A549 (cell line): ENCODE data around the gene EFEMP1. TPM values are rescaled to one million over a fixed set of nuclear protein-coding genes. Genes with fewer than 3 reads are reported as not detected.

Source experiments
- ATAC-seq, 2 experiments: fragments of 200-7000 bp in 1 of 2; fragments of >200 bp in 1 of 2; cut with Nextera tagmentation in 1 of 2; cut with Tn5 transposase in 1 of 2; 3 replicates each; pipeline versions ENCODE4 v1.8.0 to v1.9.1; 2018 to 2020; ENCODE audit warnings: mild to moderate bottlenecking in 1 of 2, moderate library complexity in 1 of 2
- CTCF ChIA-PET: fragments of 300-600 bp; sonication (Branson Sonifier 250); formaldehyde crosslinking; extraction: SDS; loops from one replicate; lab custom pipeline; 2021; ENCODE audit warnings: antibody characterized with exemption, inconsistent platforms; lab: Yijun Ruan, JAX
- POLR2A ChIA-PET: fragments of 350-600 bp; formaldehyde crosslinking; extraction: SDS; loops from one replicate; lab custom pipeline; 2021; ENCODE audit warnings: antibody characterized with exemption, inconsistent platforms; lab: Yijun Ruan, JAX
- DNase-seq, 2 experiments: peaks; one replicate each; pipeline versions ENCODE4 v3.0.0 to v3.0.0-alpha.2; 2011 to 2016; ENCODE audit warnings: low read depth in 1 of 2, low spot score in 1 of 2
- FAIRE-seq: peaks from 2 replicates; lab custom pipeline; 2011; peaks lifted over from hg19 to GRCh38; lab: Jason Lieb, UNC
- H3K27ac ChIP-seq, 2 experiments: fragments of >200 bp; sonication (Bioruptor Twin); formaldehyde crosslinking; 3 replicates each; pipeline ENCODE4 v1.5.1; 2016 to 2017
- H3K4me1 ChIP-seq: fragments of >200 bp; sonication (Bioruptor Twin); formaldehyde crosslinking; 3 replicates; pipeline ENCODE4 v1.6.1; 2016
- H3K4me2 ChIP-seq: fragments of >200 bp; sonication (Bioruptor Twin); formaldehyde crosslinking; 3 replicates; pipeline ENCODE4 v1.6.1; 2016
- H3K4me3 ChIP-seq: fragments of >200 bp; sonication (Bioruptor Twin); formaldehyde crosslinking; 3 replicates; pipeline ENCODE4 v1.5.1; 2016
- H3K9me3 ChIP-seq: fragments of >200 bp; sonication (Bioruptor Twin); formaldehyde crosslinking; 3 replicates; pipeline ENCODE4 v1.6.1; 2016
- BCL3 ChIP-seq: fragments of >200 bp; sonication (Bioruptor Twin); formaldehyde crosslinking; IDR thresholded peaks from 3 replicates; pipeline ENCODE4 v1.6.1; 2016
- CBX2 ChIP-seq: fragments of 200-600 bp; sonication (generic); IDR thresholded peaks from 2 replicates; pipeline ENCODE4 v1.6.1; 2016; ENCODE audit warnings: low read depth, mild to moderate bottlenecking, borderline replicate concordance
- CBX8 ChIP-seq: fragments of 200-600 bp; sonication (generic); IDR thresholded peaks from 2 replicates; pipeline ENCODE4 v1.6.1; 2016
- CEBPB ChIP-seq, 2 experiments: fragments of >200 bp in 1 of 2; sonication (Bioruptor Twin) in 1 of 2; formaldehyde crosslinking in 1 of 2; IDR thresholded peaks; 2 replicates each; pipeline ENCODE4 v1.6.1; 2012 to 2016
- CHD2 ChIP-seq: fragments of 150-350 bp; IDR thresholded peaks from 2 replicates; pipeline ENCODE4 v1.6.1; 2014; ENCODE audit warnings: low read length; ENCODE audit not compliant: partially characterized antibody
- CHD4 ChIP-seq: fragments of 200-600 bp; sonication (generic); IDR thresholded peaks from 2 replicates; pipeline ENCODE4 v1.6.1; 2016; ENCODE audit warnings: antibody characterized with exemption, mild to moderate bottlenecking, borderline replicate concordance
- ESRRA ChIP-seq: fragments of 150-350 bp; IDR thresholded peaks from 2 replicates; pipeline ENCODE4 v1.6.1; 2014; ENCODE audit warnings: mild to moderate bottlenecking, low read length, borderline replicate concordance
- FOXS1 ChIP-seq: fragments of 250-450 bp; sonication (Bioruptor Pico); IDR thresholded peaks from 2 replicates; pipeline ENCODE4 v1.5.0; 2020; ENCODE audit warnings: mild to moderate bottlenecking, moderate library complexity
- GATA3 ChIP-seq: IDR thresholded peaks from 2 replicates; pipeline ENCODE4 v1.6.1; 2012; ENCODE audit warnings: borderline replicate concordance
- HEYL ChIP-seq: fragments of 250-450 bp; sonication (Bioruptor Pico); IDR thresholded peaks from 2 replicates; pipeline ENCODE4 v1.8.0; 2021; ENCODE audit warnings: mild to moderate bottlenecking, moderate library complexity
- HMGXB4 ChIP-seq: fragments of 250-450 bp; sonication (Bioruptor Pico); IDR thresholded peaks from 2 replicates; pipeline ENCODE4 v1.5.0; 2021; ENCODE audit warnings: mild to moderate bottlenecking, moderate library complexity, borderline replicate concordance
- KDM1A ChIP-seq: fragments of 200-600 bp; sonication (generic); IDR thresholded peaks from 2 replicates; pipeline ENCODE4 v1.6.1; 2016; ENCODE audit warnings: low read depth, mild to moderate bottlenecking
- MAX ChIP-seq: IDR thresholded peaks from 2 replicates; pipeline ENCODE4 v1.6.1; 2012
- MAZ ChIP-seq: fragments of 150-350 bp; IDR thresholded peaks from 2 replicates; pipeline ENCODE4 v1.6.1; 2014; ENCODE audit warnings: antibody characterized with exemption, low read depth, low read length, borderline replicate concordance
- MYC ChIP-seq: IDR thresholded peaks from 2 replicates; pipeline ENCODE4 v1.6.1; 2012; ENCODE audit warnings: mild to moderate bottlenecking, inconsistent platforms, low read length, improper control_type of control experiment, borderline replicate concordance
- PHF8 ChIP-seq: fragments of 200-600 bp; sonication (generic); IDR thresholded peaks from 2 replicates; pipeline ENCODE4 v1.6.1; 2016; ENCODE audit warnings: low read depth, mild to moderate bottlenecking, antibody characterized with exemption, moderate library complexity, borderline replicate concordance
- POLR2A ChIP-seq: IDR thresholded peaks from 2 replicates; pipeline ENCODE4 v1.6.1; 2012; ENCODE audit warnings: mild to moderate bottlenecking, low read length
- POLR2AphosphoS2 ChIP-seq: conservative IDR thresholded peaks from 2 replicates; pipeline ENCODE4 v1.6.1; 2012; ENCODE audit warnings: low read length, improper control_type of control experiment, inconsistent platforms
- RAD21 ChIP-seq, 2 experiments: fragments of >200 bp in 1 of 2; sonication (Bioruptor Twin) in 1 of 2; formaldehyde crosslinking in 1 of 2; IDR thresholded peaks in 1 of 2; conservative IDR thresholded peaks in 1 of 2; 2 replicates in 1 of 2; 3 replicates in 1 of 2; pipeline ENCODE4 v1.6.1; 2012 to 2018; ENCODE audit warnings: inconsistent platforms in 1 of 2
- RCOR1 ChIP-seq: fragments of 150-350 bp; IDR thresholded peaks from 2 replicates; pipeline ENCODE4 v1.6.1; 2014; ENCODE audit warnings: antibody characterized with exemption, low read length, low read depth
- REST ChIP-seq: fragments of 200-600 bp; sonication (generic); IDR thresholded peaks from 2 replicates; pipeline ENCODE4 v1.6.1; 2016; ENCODE audit warnings: antibody characterized with exemption, mild to moderate bottlenecking, moderate library complexity
- SMC3 ChIP-seq: fragments of >200 bp; sonication (Bioruptor Twin); formaldehyde crosslinking; IDR thresholded peaks from 3 replicates; pipeline ENCODE4 v1.6.1; 2018; ENCODE audit warnings: inconsistent platforms
- SREBF2 ChIP-seq: fragments of 450-650 bp; IDR thresholded peaks from 2 replicates; pipeline ENCODE4 v1.6.1; 2014; ENCODE audit warnings: mild to moderate bottlenecking, moderate library complexity
- TFCP2L1 ChIP-seq: fragments of 250-450 bp; sonication (Bioruptor Pico); IDR thresholded peaks from 2 replicates; pipeline ENCODE4 v1.5.0; 2021; ENCODE audit warnings: mild to moderate bottlenecking
- ZC3H11A ChIP-seq: fragments of 450-650 bp; IDR thresholded peaks from 2 replicates; pipeline ENCODE4 v1.6.1; 2014; ENCODE audit warnings: antibody characterized with exemption, mild to moderate bottlenecking
- ZFP36 ChIP-seq: fragments of 450-650 bp; IDR thresholded peaks from 2 replicates; pipeline ENCODE4 v1.6.1; 2014; ENCODE audit warnings: borderline replicate concordance; ENCODE audit not compliant: partially characterized antibody
- WGBS: methylation state at CpG from one replicate; pipeline ENCODE4 v1.1.6; 2017; ENCODE audit errors: missing lambda C conversion rate; 5-methylcytosine and 5-hydroxymethylcytosine counted together
- polyA plus RNA-seq, 4 experiments: library from polyadenylated mRNA; depleted of rRNA in 3 of 4; stranded (reverse); fragments of >200 nt; fragmentation: RNase III in 1 of 4; extraction: RNeasy Plus Mini Kit Qiagen cat#74134 plus additional on column Dnase treatment in 1 of 4; gene quantifications; 2 replicates in 3 of 4; 3 replicates in 1 of 4; pipeline ENCODE4 v1.2.3, GENCODE V29; 2011 to 2017

The EFEMP1 gene
- polyA plus RNA-seq, 2 of the 4 experiments (the other 2 are of a cell fraction) = 48.5 to 59.2 TPM

GRCh38 chr2:55914786-55915185, 8.8 kb downstream of the EFEMP1 start:
- no peak for FAIRE-seq
- no peaks in the 10 kb centered on the region for H3K9me3 ChIP-seq
- no peak overlapping the region for H3K4me3 ChIP-seq
- POLR2A ChIA-PET = no interaction called here
- CTCF ChIA-PET = no interaction called here
- ATAC-seq = no peak
- no peak overlapping the region for H3K4me2 ChIP-seq
- 71% methylated on average over 1 of the region's 1 CpG for WGBS
- DNase-seq = no peak
- no peaks in the 10 kb centered on the region for H3K4me1 ChIP-seq
- TF ChIP-seq GATA3 = no peak
- TF ChIP-seq SMC3 = no peak
- TF ChIP-seq ZFP36 = no peak
- TF ChIP-seq REST = no peak
- TF ChIP-seq ZC3H11A = no peak
- TF ChIP-seq MAX = no peak
- no peak for TF ChIP-seq CBX2
- no peak for TF ChIP-seq FOXS1 (CRISPR knock-in tag)
- TF ChIP-seq POLR2A = no peak
- TF ChIP-seq SREBF2 = no peak
- no peak for TF ChIP-seq HMGXB4
- no peak for TF ChIP-seq TFCP2L1
- no peak for TF ChIP-seq CEBPB (IDR thresholded peaks at IDR 0.05)
- TF ChIP-seq BCL3 = no peak
- TF ChIP-seq RAD21 (conservative IDR thresholded peaks at IDR 0.05 in 1 of 2, IDR thresholded peaks at IDR 0.05 in 1 of 2) = no peak
- no peak for TF ChIP-seq KDM1A
- no peak for TF ChIP-seq ESRRA
- no peak overlapping the region for H3K27ac ChIP-seq

GRCh38 chr2:55912926-55913325, 10.7 kb downstream of the EFEMP1 start:
- no peaks in the 10 kb centered on the region for H3K4me1 ChIP-seq
- WGBS = 75% methylated on average over 3 of the region's 3 CpGs
- FAIRE-seq = no peak
- ChIA-PET POLR2A (no interaction called here), CTCF (interaction anchor here (1.7 kb wide), 1 partner anchor 10 kb away, joined by 4 read pairs; the partner anchor contains the start of gene EFEMP1)
- H3K9me3 ChIP-seq = no peaks in the 10 kb centered on the region
- DNase-seq = no peak
- no peak overlapping the region for H3K4me2 ChIP-seq
- no peak for ATAC-seq
- H3K27ac ChIP-seq = no peak overlapping the region
- no peak overlapping the region for H3K4me3 ChIP-seq
- TF ChIP-seq TFCP2L1 (no peak), HEYL (no peak), REST (no peak), ZFP36 (no peak), RCOR1 (no peak), BCL3 (no peak), MYC (no peak), CEBPB (IDR thresholded peaks at IDR 0.05) (no peak), GATA3 (no peak), ESRRA (no peak), MAZ (no peak), POLR2AphosphoS2 (no peak), KDM1A (no peak), PHF8 (no peak), CHD2 (no peak), CHD4 (no peak), CBX8 (no peak)
